Inflammatory macrophage treated with lipopolysaccharide for 1 hour (primary cell): ENCODE results near the gene HMOX2.

Experiments
- DNase-seq, 2 donors: peaks; one replicate each; pipeline ENCODE4 v3.0.0-alpha.2; 2020 to 2022

The HMOX2 gene

GRCh38 chr16:4525634-4526277 is 49.6 kb downstream of the HMOX2 start:
- no peak for DNase-seq

GRCh38 chr16:4529085-4530060 is 53.2 kb downstream of the HMOX2 start:
- DNase-seq = no peak

- no peak for DNase-seq
Measured at GRCh38 chr16:4531811-4532210, 55.6 kb downstream of the HMOX2 start.

- no peak for DNase-seq
Measured at GRCh38 chr16:4532238-4532637, 56.0 kb downstream of the HMOX2 start.

GRCh38 chr16:4533490-4533889 is 57.3 kb downstream of the HMOX2 start:
- DNase-seq = no peak

- DNase-seq = no peak
Measured at GRCh38 chr16:4534151-4534790, 58.1 kb downstream of the HMOX2 start.

- DNase-seq = peak in 1 of 2 donors; percentile 3
Measured at GRCh38 chr16:4535627-4536108, 59.5 kb downstream of the HMOX2 start.

GRCh38 chr16:4536391-4537106 is 60.4 kb downstream of the HMOX2 start:
- no peak for DNase-seq

- DNase-seq = no peak
Measured at GRCh38 chr16:4537376-4538343, 61.5 kb downstream of the HMOX2 start.

GRCh38 chr16:4538350-4539235 is 62.4 kb downstream of the HMOX2 start, which contains the start of gene CDIP1:
CDIP1 (minus strand) TSS chr16:4538773; CDS start chr16:4514130, 24,643 bp downstream.
- peak; percentile 99 to 100 for DNase-seq

- DNase-seq = no peak
Measured at GRCh38 chr16:4539716-4540284, 63.6 kb downstream of the HMOX2 start.

- DNase-seq = no peak
Measured at GRCh38 chr16:4544473-4544872, 68.3 kb downstream of the HMOX2 start.

- DNase-seq = no peak
Measured at GRCh38 chr16:4548124-4548523, 71.9 kb downstream of the HMOX2 start.

- DNase-seq = no peak
Measured at GRCh38 chr16:4550591-4550990, 74.4 kb downstream of the HMOX2 start.

GRCh38 chr16:4552541-4552940 is 76.3 kb downstream of the HMOX2 start:
- no peak for DNase-seq

GRCh38 chr16:4556112-4556511 is 79.9 kb downstream of the HMOX2 start, which contains the start of gene C16orf96:
C16orf96 (plus strand) TSS chr16:4556340; CDS start chr16:4556490, 150 bp downstream.
- no peak for DNase-seq

- no peak for DNase-seq
Measured at GRCh38 chr16:4556580-4556979, 80.4 kb downstream of the HMOX2 start.

- no peak for DNase-seq
Measured at GRCh38 chr16:4557973-4558372, 81.8 kb downstream of the HMOX2 start.
